Right lobe of liver (tissue), 6 donors: ENCODE measurements around the gene ARFGAP1. TPM values are rescaled to one million over a fixed set of nuclear protein-coding genes. Genes with fewer than 3 reads are reported as not detected.
A peak's percentile ranks its signal among the peaks of the same experiment; 100 is the strongest.

Experiments
- ATAC-seq, 4 donors: fragments of 200-7000 bp; cut with Tn5 transposase; one replicate each; pipeline ENCODE4 v1.9.1; 2020; ENCODE audit warnings: mild to moderate bottlenecking in 4 of 4, moderate library complexity in 4 of 4
- DNase-seq, 3 donors: peaks; one replicate each; pipeline ENCODE4 v3.0.0-alpha.2; 2020
- H3K27ac ChIP-seq, 3 donors: fragments of 200-600 bp; one replicate each; pipeline ENCODE4 v1.8.0; 2022
- H3K27me3 ChIP-seq, 2 donors: fragments of 200-600 bp; one replicate each; pipeline ENCODE4 v1.8.0; 2022
- H3K36me3 ChIP-seq, 4 donors: fragments of 200-600 bp; sonication (generic) in 1 of 4; one replicate each; pipeline versions ENCODE4 v1.5.1 to v1.8.0; 2017 to 2022; ENCODE audit warnings: control low read depth in 1 of 4
- H3K4me1 ChIP-seq, 4 donors: fragments of 200-600 bp; sonication (generic) in 1 of 4; one replicate each; pipeline versions ENCODE4 v1.5.1 to v1.8.0; 2017 to 2022; ENCODE audit warnings: control low read depth in 1 of 4
- H3K4me3 ChIP-seq, 3 donors: fragments of 200-600 bp; one replicate each; pipeline ENCODE4 v1.8.0; 2022
- H3K9me3 ChIP-seq, 4 donors: fragments of 200-600 bp; sonication (generic) in 1 of 4; one replicate each; pipeline versions ENCODE4 v1.5.1 to v1.8.0; 2017 to 2022; ENCODE audit warnings: control low read depth in 1 of 4
- CTCF ChIP-seq, 4 donors: fragments of 200-600 bp in 3 of 4; fragments of 450-650 bp in 1 of 4; IDR thresholded peaks; one replicate each; pipeline versions ENCODE4 v1.5.1 to v1.8.0; 2016 to 2022; ENCODE audit warnings: antibody characterized with exemption in 4 of 4, mild to moderate bottlenecking in 2 of 4
- POLR2A ChIP-seq: fragments of 450-650 bp; IDR thresholded peaks from one replicate; pipeline ENCODE4 v1.6.1; 2017; ENCODE audit warnings: antibody characterized with exemption, mild to moderate bottlenecking
- WGBS: methylation state at CpG from one replicate; pipeline ENCODE4 v1.1.6; 2018; ENCODE audit warnings: low coverage, low lambda C conversion rate; ENCODE audit not compliant: insufficient coverage; ENCODE audit errors: missing lambda C conversion rate; 5-methylcytosine and 5-hydroxymethylcytosine counted together
- intact Hi-C, 2 donors: fragments of 100-400 bp; cut with DNase I; formaldehyde crosslinking; loops; one replicate each; pipeline versions ENCODE4 v1.11.2 to v1.14.1; 2022
- total RNA-seq, 6 experiments: library from RNA; depleted of rRNA in 2 of 6; stranded (reverse); fragments of >200 nt in 2 of 6; fragmentation: NEBNext Ultra II Directional in 3 of 6; extraction: Animal tissue kit (Norgen Biotek cat#: 25700) in 3 of 6; gene quantifications; one replicate each; pipeline versions ENCODE4 v1.1.0 to v1.2.4, GENCODE V29; 2016 to 2023
- donor health status: DM: no; HTN: yes; CAD: no.
- donor health status: DM: no; HTN: no; CAD: no.
- donor health status: DM: no; HTN: no; CAD: no.
- donor health status: DM: no; HTN: yes; CAD: no.
- donor health status: DM: no; HTN: yes; CAD: no.

Gene ARFGAP1
- total RNA-seq, 6 experiments from 2014 or later, result 17.4 to 42.8 (median 29.5) TPM

GRCh38 chr20:63288581-63289251, 16.1 kb downstream of the ARFGAP1 start:
- intact Hi-C loops, result no loop called here
- Histone ChIP-seq H3K4me1 (no peaks in the 10 kb centered on the region), H3K36me3 (peaks cover 0 to 2% (median 0%) of the 10 kb centered on the region in 4 donors), H3K9me3 (no peaks in the 10 kb centered on the region), H3K27ac (no peak overlapping the region), H3K27me3 (no peaks in the 10 kb centered on the region), H3K4me3 (no peak overlapping the region)
- 85% methylated on average over 5 of the region's 28 CpGs for WGBS
- ATAC-seq (no peak), DNase-seq (no peak)
- TF ChIP-seq POLR2A (no peak), CTCF (IDR thresholded peaks at IDR 0.05) (no peak)

- WGBS, result 85% methylated on average over 9 of the region's 25 CpGs
- intact Hi-C loops, result no loop called here
- no peak for DNase-seq
- TF ChIP-seq CTCF (IDR thresholded peaks at IDR 0.05), result no peak
- TF ChIP-seq POLR2A, result no peak
- Histone ChIP-seq H3K27ac (no peak overlapping the region), H3K36me3 (peaks cover 0 to 2% (median 0%) of the 10 kb centered on the region in 4 donors), H3K4me3 (no peak overlapping the region), H3K4me1 (no peaks in the 10 kb centered on the region), H3K9me3 (no peaks in the 10 kb centered on the region), H3K27me3 (no peaks in the 10 kb centered on the region)
- no peak for ATAC-seq
Observed at GRCh38 chr20:63289311-63290135, 16.9 kb downstream of the ARFGAP1 start.

- intact Hi-C loops, result no loop called here
- no peaks in the 10 kb centered on the region for H3K27me3 ChIP-seq
- ATAC-seq (peak in 2 of 4 donors; percentile 4 to 17), DNase-seq (no peak)
- TF ChIP-seq POLR2A (no peak), CTCF (IDR thresholded peaks at IDR 0.05) (no peak)
- no peaks in the 10 kb centered on the region for H3K4me1 ChIP-seq
- H3K4me3 ChIP-seq, result no peak overlapping the region
- H3K9me3 ChIP-seq, result no peaks in the 10 kb centered on the region
- H3K27ac ChIP-seq, result no peak overlapping the region
- no CpG with 5 or more reads among the region's 17 CpGs for WGBS
- H3K36me3 ChIP-seq, result peaks cover 0 to 2% (median 0%) of the 10 kb centered on the region in 4 donors
Observed at GRCh38 chr20:63290136-63290676, 17.6 kb downstream of the ARFGAP1 start.

GRCh38 chr20:63290677-63291472, 18.3 kb downstream of the ARFGAP1 start:
- Histone ChIP-seq H3K9me3 (no peaks in the 10 kb centered on the region), H3K4me3 (no peak overlapping the region), H3K27ac (no peak overlapping the region), H3K36me3 (peaks cover 0 to 1% (median 0%) of the 10 kb centered on the region in 4 donors), H3K27me3 (no peaks in the 10 kb centered on the region), H3K4me1 (no peaks in the 10 kb centered on the region)
- TF ChIP-seq CTCF (IDR thresholded peaks at IDR 0.05), result peak; percentile 61 to 62 (median 62)
- no peak for TF ChIP-seq POLR2A
- ATAC-seq (peak; percentile 63 to 72 (median 64)), DNase-seq (peak in 1 of 3 donors; percentile 55)
- intact Hi-C loops, result no loop called here
- 4% methylated on average over 5 of the region's 26 CpGs for WGBS
